H1 (cell line): ENCODE data around the gene STEAP3. TPM values are rescaled to one million over a fixed set of nuclear protein-coding genes. Genes with fewer than 3 reads are reported as not detected.

Experiments
- CTCF ChIA-PET: fragments of 300-600 bp; sonication (Branson Sonifier 250); formaldehyde crosslinking; loops from one replicate; lab custom pipeline; 2021; ENCODE audit not compliant: partially characterized antibody; lab: Charles Lee
- POLR2A ChIA-PET: fragments of 300-600 bp; sonication (Branson Sonifier 250); formaldehyde crosslinking; loops from one replicate; lab custom pipeline; 2021; ENCODE audit warnings: inconsistent platforms; ENCODE audit not compliant: partially characterized antibody; lab: Charles Lee
- DNase-seq, 2 experiments: peaks; one replicate each; pipeline versions ENCODE4 v3.0.0 to v3.0.0-alpha.2; 2010 to 2022; ENCODE audit warnings: low spot score in 2 of 2, low read depth in 1 of 2, mixed read lengths in 1 of 2
- FAIRE-seq: peaks from 2 replicates; lab custom pipeline; 2011; peaks lifted over from hg19 to GRCh38; lab: Jason Lieb, UNC
- H2AFZ ChIP-seq: 2 replicates; pipeline ENCODE4 v1.8.1; 2012; ENCODE audit warnings: low read length, inconsistent platforms
- H2AK5ac ChIP-seq: 2 replicates; pipeline ENCODE4 v1.6.1; 2013; ENCODE audit warnings: low read depth, low read length
- H2BK120ac ChIP-seq: replicated peaks from 2 replicates; pipeline ENCODE3; 2013; ENCODE audit warnings: low read depth, low read length, inconsistent platforms
- H2BK12ac ChIP-seq: 2 replicates; pipeline ENCODE4 v1.6.1; 2013; ENCODE audit warnings: low read depth, low read length
- H2BK15ac ChIP-seq: 2 replicates; pipeline ENCODE4 v1.6.1; 2013; ENCODE audit warnings: low read length
- H2BK20ac ChIP-seq: 2 replicates; pipeline ENCODE4 v1.6.1; 2013; ENCODE audit warnings: low read length
- H2BK5ac ChIP-seq: 2 replicates; pipeline ENCODE4 v1.6.1; 2013; ENCODE audit warnings: low read depth, low read length
- H3K14ac ChIP-seq: 2 replicates; pipeline ENCODE4 v1.6.1; 2013; ENCODE audit warnings: inconsistent platforms; ENCODE audit not compliant: insufficient read length
- H3K18ac ChIP-seq: 2 replicates; pipeline ENCODE4 v1.6.1; 2013; ENCODE audit warnings: low read length; ENCODE audit errors: extremely low read depth
- H3K23ac ChIP-seq: 2 replicates; pipeline ENCODE4 v1.6.1; 2013; ENCODE audit warnings: inconsistent platforms; ENCODE audit not compliant: insufficient read length
- H3K23me2 ChIP-seq: 2 replicates; pipeline ENCODE4 v1.6.1; 2013; ENCODE audit warnings: low read depth, low read length
- H3K27ac ChIP-seq: 2 replicates; pipeline ENCODE4 v1.6.1; 2011; ENCODE audit warnings: low read depth, low read length, inconsistent platforms
- H3K27me3 ChIP-seq, 4 experiments: replicated peaks in 1 of 4; 1 replicate in 1 of 4; 2 replicates in 3 of 4; pipeline versions ENCODE4 v1.6.1 to v1.8.1; 2011 to 2013; ENCODE audit warnings: low read length in 3 of 4, mild to moderate bottlenecking in 3 of 4, inconsistent platforms in 2 of 4, mixed read lengths in 2 of 4, moderate library complexity in 1 of 4; ENCODE audit not compliant: control insufficient read depth in 3 of 4, insufficient read depth in 3 of 4; ENCODE audit errors: extremely low read depth in 1 of 4
- H3K36me3 ChIP-seq, 4 experiments: 2 replicates each; pipeline versions ENCODE4 v1.6.1 to v1.8.1; 2011 to 2013; ENCODE audit warnings: mild to moderate bottlenecking in 4 of 4, low read length in 3 of 4, moderate library complexity in 2 of 4, control low read depth in 1 of 4, inconsistent platforms in 1 of 4; ENCODE audit not compliant: insufficient read depth in 4 of 4, control insufficient read depth in 2 of 4
- H3K4ac ChIP-seq: replicated peaks from 2 replicates; pipeline ENCODE3; 2013; ENCODE audit warnings: low read length, low read depth, mixed read lengths, inconsistent platforms; ENCODE audit not compliant: insufficient read length
- H3K4me1 ChIP-seq, 4 experiments: replicated peaks in 1 of 4; 1 replicate in 1 of 4; 2 replicates in 3 of 4; pipeline versions ENCODE4 v1.6.1 to v1.8.1; 2011 to 2013; ENCODE audit warnings: low read length in 3 of 4, inconsistent platforms in 2 of 4, mixed read lengths in 1 of 4; ENCODE audit not compliant: insufficient read depth in 4 of 4, control insufficient read depth in 3 of 4
- H3K4me2 ChIP-seq, 2 experiments: 2 replicates each; pipeline versions ENCODE4 v1.6.1 to v1.8.1; 2011 to 2013; ENCODE audit warnings: low read depth in 2 of 2, low read length in 2 of 2, control low read depth in 1 of 2, inconsistent platforms in 1 of 2, mild to moderate bottlenecking in 1 of 2; ENCODE audit not compliant: insufficient read depth in 1 of 2
- H3K4me3 ChIP-seq, 4 experiments: fragments of 200-600, 300-600 bp in 1 of 4; sonication (generic), shearing (Covaris generic), sonication (Bioruptor Twin) in 1 of 4; 2 replicates each; pipeline versions ENCODE4 v1.5.1 to v1.8.1; 2011 to 2016; ENCODE audit warnings: low read length in 4 of 4, low read depth in 3 of 4, control low read depth in 2 of 4, inconsistent platforms in 2 of 4, mild to moderate bottlenecking in 2 of 4, mixed read lengths in 1 of 4, moderate library complexity in 1 of 4; ENCODE audit not compliant: insufficient read depth in 2 of 4; ENCODE audit errors: extremely low read depth in 1 of 4
- H3K56ac ChIP-seq: replicated peaks from 2 replicates; pipeline ENCODE3; 2013; ENCODE audit warnings: low read depth, mild to moderate bottlenecking, mixed read lengths, low read length, inconsistent platforms; ENCODE audit not compliant: insufficient read length
- H3K79me1 ChIP-seq: 2 replicates; pipeline ENCODE4 v1.6.1; 2013; ENCODE audit warnings: low read depth, low read length, control low read depth
- H3K79me2 ChIP-seq, 2 experiments: 2 replicates each; pipeline versions ENCODE4 v1.6.1 to v1.8.1; 2012 to 2013; ENCODE audit warnings: low read length in 2 of 2, mild to moderate bottlenecking in 2 of 2, inconsistent platforms in 1 of 2; ENCODE audit not compliant: insufficient read depth in 2 of 2, control insufficient read depth in 1 of 2
- H3K9ac ChIP-seq, 4 experiments: replicated peaks in 1 of 4; 1 replicate in 1 of 4; 2 replicates in 3 of 4; pipeline versions ENCODE4 v1.6.1 to v1.8.1; 2011 to 2013; ENCODE audit warnings: low read depth in 3 of 4, low read length in 3 of 4, control low read depth in 2 of 4, mild to moderate bottlenecking in 2 of 4, moderate library complexity in 2 of 4, inconsistent platforms in 1 of 4; ENCODE audit errors: extremely low read depth in 1 of 4
- H3K9me3 ChIP-seq, 2 experiments: 2 replicates each; pipeline versions ENCODE4 v1.6.1 to v1.8.1; 2012 to 2013; ENCODE audit warnings: mild to moderate bottlenecking in 2 of 2, moderate library complexity in 2 of 2, control low read depth in 1 of 2, inconsistent platforms in 1 of 2, low read depth in 1 of 2, low read length in 1 of 2, mixed read lengths in 1 of 2; ENCODE audit not compliant: insufficient read depth in 2 of 2
- H4K20me1 ChIP-seq, 2 experiments: replicated peaks in 1 of 2; 2 replicates each; pipeline versions ENCODE3 to v1.8.1; 2011 to 2013; ENCODE audit warnings: inconsistent platforms in 2 of 2, low read length in 2 of 2, mild to moderate bottlenecking in 1 of 2; ENCODE audit not compliant: insufficient read depth in 2 of 2, control insufficient read depth in 1 of 2
- H4K5ac ChIP-seq: 2 replicates; pipeline ENCODE4 v1.6.1; 2013; ENCODE audit warnings: low read length, low read depth, mixed read lengths, inconsistent platforms; ENCODE audit not compliant: insufficient read length
- H4K8ac ChIP-seq: 2 replicates; pipeline ENCODE4 v1.8.0; 2013; ENCODE audit warnings: mild to moderate bottlenecking, moderate library complexity, low read length, inconsistent platforms; ENCODE audit not compliant: insufficient read depth; ENCODE audit errors: extremely low read depth
- H4K91ac ChIP-seq: replicated peaks from 2 replicates; pipeline ENCODE3; 2013; ENCODE audit warnings: low read length, mixed read lengths, inconsistent platforms; ENCODE audit not compliant: insufficient read length
- SIN3A ChIP-seq, 2 experiments: IDR thresholded peaks in 1 of 2; conservative IDR thresholded peaks in 1 of 2; 2 replicates each; pipeline ENCODE4 v1.6.1; 2011 to 2012; ENCODE audit warnings: low read length in 2 of 2, improper control_type of control experiment in 1 of 2, low read depth in 1 of 2, mild to moderate bottlenecking in 1 of 2
- WGBS, 2 experiments: shearing (Covaris generic) in 1 of 2; methylation state at CpG; one replicate each; pipeline versions ENCODE4 v1.1.6 to v1.1.7; 2013 to 2015; ENCODE audit warnings: low lambda C conversion rate in 2 of 2, mixed read lengths in 2 of 2, inconsistent platforms in 1 of 2, low coverage in 1 of 2, missing lambda C conversion rate in 1 of 2; ENCODE audit not compliant: insufficient replicate concordance in 2 of 2, insufficient coverage in 1 of 2, insufficient read length in 1 of 2; ENCODE audit errors: extremely low coverage in 1 of 2, missing lambda C conversion rate in 1 of 2; 5-methylcytosine and 5-hydroxymethylcytosine counted together
- polyA plus RNA-seq, 7 experiments: library from polyadenylated mRNA; depleted of rRNA in 3 of 7; stranded (reverse) in 5 of 7; unstranded in 2 of 7; fragments of >200 nt in 5 of 7; fragments of 200-250 nt in 2 of 7; gene quantifications; 1 replicate in 5 of 7; 2 replicates in 1 of 7; 4 replicates in 1 of 7; pipeline versions ENCODE4 v1.2.1 to v1.2.3, GENCODE V29; 2011 to 2013; ENCODE audit warnings: missing spikeins in 2 of 7, mixed read lengths in 2 of 7
- total RNA-seq: library from RNA; stranded (reverse); fragmentation: NEBNext Ultra II Directional; extraction: Animal tissue kit (Norgen Biotek cat#: 25700); gene quantifications from 2 replicates; pipeline ENCODE4 v1.2.1, GENCODE V29; 2021
- TF ChIP-seq, protein P1 (sequence below): IDR thresholded peaks from 2 replicates; pipeline ENCODE4 v1.6.1; 2011; ENCODE audit warnings: low read depth, mild to moderate bottlenecking, low read length; ENCODE audit not compliant: insufficient read depth

STEAP3 gene
- total and polyA plus RNA-seq, 2 of the 8 experiments (the other 6 are each of a cell fraction or from before 2014, with no cell fraction given) = 21.7 to 27.9 TPM

DNA sequence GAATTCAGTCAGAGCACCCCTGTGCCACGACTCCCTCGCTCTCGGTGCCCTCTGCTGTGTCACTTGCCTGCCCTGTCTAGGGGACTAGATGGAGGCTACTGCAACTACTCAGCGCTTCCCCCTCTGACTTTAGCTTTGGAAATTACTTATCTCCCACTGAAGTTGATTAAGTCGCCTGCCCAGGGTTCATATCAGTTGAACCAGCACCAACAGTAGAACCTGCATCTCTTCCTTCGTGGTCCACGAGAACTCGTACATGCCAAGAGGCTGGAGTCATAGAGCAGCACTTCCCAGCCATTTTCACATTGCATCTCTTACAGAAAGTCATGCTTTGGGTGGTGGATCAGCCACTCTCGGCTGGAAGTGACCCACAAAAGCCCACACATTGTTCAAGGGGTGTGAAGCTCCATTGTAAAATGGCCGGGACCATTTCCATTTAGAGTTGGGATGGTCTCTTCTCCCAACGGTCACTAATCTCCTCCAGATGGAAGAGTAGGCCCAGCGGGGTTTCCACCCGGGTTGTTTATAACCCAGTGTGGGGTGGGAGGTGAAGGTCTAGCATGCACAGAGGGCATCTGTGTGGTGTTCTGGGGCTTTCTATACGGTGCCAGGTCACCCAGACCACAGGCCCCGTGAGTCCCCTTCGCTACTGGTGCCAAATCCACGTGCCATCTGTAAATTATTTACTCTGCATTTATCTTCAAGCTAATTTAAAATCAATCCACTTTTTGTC is 38.0 kb downstream of the STEAP3 start:
- Histone ChIP-seq H3K27ac (no peak overlapping the region), H2BK120ac (no peak overlapping the region), H2AFZ (no peak overlapping the region), H3K23ac (no peak overlapping the region), H4K8ac (no peak overlapping the region), H2AK5ac (no peak overlapping the region; the same call in 1 of the 2 replicates), H3K4me2 (no peak overlapping the region), H3K4me1 (peaks cover 5 to 13% (median 9%) of the 10 kb centered on the region in 4 experiments), H2BK15ac (no peak overlapping the region), H3K9ac (no peak overlapping the region), H3K79me1 (no peaks in the 10 kb centered on the region), H4K5ac (no peak overlapping the region), H2BK12ac (no peak overlapping the region), H3K23me2 (no peaks in the 10 kb centered on the region), H4K91ac (no peak overlapping the region), H4K20me1 (no peaks in the 10 kb centered on the region), H3K79me2 (no peaks in the 10 kb centered on the region), H3K36me3 (peaks cover 0 to 5% (median 0%) of the 10 kb centered on the region in 4 experiments; a peak in 1 of 8 replicates), H2BK20ac (no peak overlapping the region), H3K4ac (no peak overlapping the region), H3K27me3 (no peaks in the 10 kb centered on the region; a peak in 1 of 7 replicates), H3K56ac (no peak overlapping the region), H3K9me3 (no peaks in the 10 kb centered on the region), H2BK5ac (no peak overlapping the region), H3K14ac (no peak overlapping the region), H3K4me3 (no peak overlapping the region), H3K18ac (no peak overlapping the region)
- ChIA-PET POLR2A (interaction anchor here (1.0 to 1.2 kb wide), 2 partner anchors 9 to 38 kb away, joined by 3 to 4 read pairs; partner anchors contain the start of gene STEAP3), CTCF (interaction anchor here (0.6 to 2.0 kb wide), 4 partner anchors 28 to 211 kb away, joined by 3 to 9 read pairs (median 3); no protein-coding TSS in a partner anchor)
- 93% methylated on average over 17 of the region's 17 CpGs; no CpG with 5 or more reads in 1 of the 2 experiments for WGBS, 2 experiments
- TF ChIP-seq, protein P1, sequence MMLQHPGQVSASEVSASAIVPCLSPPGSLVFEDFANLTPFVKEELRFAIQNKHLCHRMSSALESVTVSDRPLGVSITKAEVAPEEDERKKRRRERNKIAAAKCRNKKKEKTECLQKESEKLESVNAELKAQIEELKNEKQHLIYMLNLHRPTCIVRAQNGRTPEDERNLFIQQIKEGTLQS = no peak
- TF ChIP-seq SIN3A (conservative IDR thresholded peaks at IDR 0.05 in 1 of 2, IDR thresholded peaks at IDR 0.05 in 1 of 2; ENCODE audit: low read depth in 1 of 2, low read length in 2 of 2) = no peak
- DNase-seq (no peak), FAIRE-seq (no peak)
